NCI-H2227 (cell line): ENCODE results near the gene RCAN1.

ENCODE experiments used
- DNase-seq: peaks from one replicate; lab custom pipeline; 2025; ENCODE audit not compliant: unreplicated experiment; lab: John Stamatoyannopoulos, UW

RCAN1 gene

DNA sequence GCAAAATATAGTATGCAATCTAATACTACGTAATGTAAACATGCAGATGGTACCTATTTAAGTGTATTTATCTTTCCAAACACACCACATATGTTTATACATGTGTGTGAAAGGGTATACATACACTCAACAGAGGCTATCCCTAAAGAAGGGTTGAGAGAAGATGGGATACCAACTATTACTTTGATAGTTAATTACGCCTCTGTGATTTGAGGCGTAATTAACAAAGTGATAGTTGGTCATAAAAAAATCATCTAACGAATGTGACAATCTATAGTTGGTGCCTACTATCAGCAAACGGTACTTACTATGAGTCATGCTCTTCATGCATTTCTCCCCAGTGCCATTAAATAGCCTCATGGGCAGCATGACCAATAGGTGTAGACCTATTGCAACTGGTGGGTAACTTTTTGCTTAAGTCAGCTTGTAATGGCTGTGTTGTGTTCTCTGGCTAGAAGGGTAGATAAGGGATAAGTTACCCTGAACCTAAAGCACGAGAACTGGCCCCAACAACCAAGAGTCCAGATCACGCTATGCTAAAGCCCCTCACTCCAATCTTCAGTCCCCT is 15.3 kb downstream of the RCAN1 start:
- DNase-seq, result no peak

DNA sequence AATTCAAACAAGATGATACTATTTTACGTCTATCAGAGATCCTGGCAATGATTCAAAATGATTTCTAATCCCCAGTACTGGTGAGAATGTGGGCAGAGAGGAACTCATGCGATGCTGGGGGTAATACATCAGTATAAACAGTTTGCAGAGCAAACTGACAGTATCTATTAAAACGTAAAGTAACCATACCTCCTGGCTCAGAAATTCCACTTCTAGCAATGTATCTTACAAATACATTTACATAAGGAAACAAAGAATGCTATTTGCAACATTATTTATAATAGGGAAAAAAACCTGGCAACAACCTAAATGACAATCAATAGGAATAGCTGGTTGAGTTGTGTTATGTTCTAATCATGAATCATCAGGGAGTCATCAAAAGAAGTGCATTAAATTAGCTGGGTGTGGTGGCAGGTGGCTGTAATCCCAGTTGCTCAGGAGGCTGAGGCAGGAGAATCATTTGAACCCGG is 15.9 kb downstream of the RCAN1 start:
- no peak for DNase-seq

DNA sequence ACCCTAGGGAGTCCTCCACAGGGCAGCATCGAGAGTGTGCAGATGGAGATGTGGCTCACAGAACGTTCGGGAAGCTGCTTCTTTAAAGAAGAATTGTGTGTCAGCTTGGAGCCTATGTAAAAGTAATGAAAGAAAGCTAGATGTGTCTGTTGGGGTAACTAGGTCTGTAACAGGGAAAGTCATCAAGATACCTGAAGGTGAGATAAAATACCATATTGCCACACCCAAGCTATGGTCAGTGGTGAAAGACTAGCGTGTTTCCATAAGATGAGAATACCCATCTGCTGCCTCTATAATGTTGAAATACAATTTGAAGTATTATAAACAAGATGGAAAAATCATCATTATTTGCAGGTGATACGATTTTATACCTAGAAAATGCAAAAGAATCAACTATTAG is 17.5 kb downstream of the RCAN1 start:
- no peak for DNase-seq

DNA sequence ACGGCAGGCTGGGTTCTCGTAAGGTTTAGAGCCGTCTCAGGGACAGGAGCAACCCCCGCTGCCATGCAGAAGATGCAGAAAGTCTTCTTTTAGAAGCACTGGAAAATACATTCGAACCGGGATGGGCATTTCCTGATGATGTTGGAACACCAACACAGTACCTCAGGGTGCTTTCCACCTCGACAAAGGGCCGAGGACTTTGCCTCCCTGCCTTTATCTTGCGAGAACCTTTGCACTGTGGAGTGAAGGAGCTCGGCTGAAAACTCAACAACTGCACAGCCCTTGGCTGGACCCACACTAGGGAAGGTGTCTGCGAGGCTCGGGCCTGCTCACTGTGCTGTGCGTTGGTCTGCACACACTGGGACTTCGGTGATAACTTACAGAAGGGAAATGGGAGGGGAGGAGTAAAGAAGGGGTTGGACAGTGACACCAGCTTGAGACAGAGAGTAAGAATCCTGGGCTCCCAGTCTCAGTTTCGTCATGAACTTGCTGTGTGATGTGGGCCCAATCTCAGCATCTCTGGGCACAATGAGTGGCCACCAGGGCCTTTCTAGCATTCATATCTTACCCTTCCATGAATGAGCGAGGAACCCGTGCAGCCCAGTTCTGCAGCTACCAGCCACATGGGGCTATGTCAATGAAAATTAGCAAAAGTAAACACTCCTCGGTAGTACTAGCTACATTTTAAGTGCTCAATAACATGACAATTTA is 18.2 kb downstream of the RCAN1 start:
- DNase-seq, result no peak

DNA sequence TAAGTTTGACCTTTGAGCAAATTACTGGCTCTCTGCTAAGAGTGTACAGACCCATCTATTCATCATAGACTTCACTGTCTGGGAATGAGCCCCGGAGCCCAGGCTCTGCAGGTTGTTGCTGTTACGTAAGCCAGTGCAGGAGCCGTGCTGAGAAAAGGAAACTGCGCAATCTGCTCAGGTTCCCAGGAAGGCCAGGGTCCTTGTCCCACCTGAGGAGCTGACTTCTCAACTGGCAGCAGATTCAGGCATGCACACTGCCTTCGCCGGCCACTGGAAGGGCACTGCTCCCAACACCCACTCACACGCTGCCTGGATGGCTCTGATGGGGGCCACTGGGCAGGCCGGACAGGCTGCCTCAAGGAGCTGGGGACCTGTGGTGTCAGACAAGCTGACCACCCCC is 19.5 kb downstream of the RCAN1 start:
- peak; percentile 27 for DNase-seq

DNA sequence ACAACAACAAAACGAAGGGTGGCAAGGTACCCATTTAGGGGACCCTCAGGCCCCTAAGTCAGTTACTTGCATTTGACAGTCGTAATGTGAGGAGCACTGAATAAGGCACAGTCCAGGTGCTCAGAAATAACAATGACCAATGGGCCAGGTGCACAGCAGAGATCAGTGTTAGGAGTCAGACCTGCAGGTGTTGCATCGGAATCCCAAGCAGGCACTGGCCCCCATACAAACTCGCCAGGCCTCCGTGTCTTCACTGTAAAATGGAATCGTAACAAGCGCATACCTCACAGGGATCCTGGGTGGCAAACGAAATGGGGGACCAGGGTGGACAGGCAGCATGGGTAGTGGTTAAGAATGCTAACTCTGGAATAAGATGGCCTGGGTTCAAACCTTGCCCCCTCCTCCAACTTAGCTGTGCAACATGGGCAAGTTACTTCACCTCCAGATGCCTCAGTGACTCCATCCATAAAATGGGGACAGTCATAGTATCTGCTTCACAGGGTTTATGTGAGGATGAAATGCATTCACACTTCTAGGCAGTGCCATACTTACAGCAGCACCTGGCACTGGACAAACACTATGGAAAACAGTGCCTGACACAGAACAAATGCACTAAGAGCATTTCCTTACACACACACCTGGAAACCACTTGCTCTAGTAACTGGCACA is 20.2 kb downstream of the RCAN1 start:
- no peak for DNase-seq

DNA sequence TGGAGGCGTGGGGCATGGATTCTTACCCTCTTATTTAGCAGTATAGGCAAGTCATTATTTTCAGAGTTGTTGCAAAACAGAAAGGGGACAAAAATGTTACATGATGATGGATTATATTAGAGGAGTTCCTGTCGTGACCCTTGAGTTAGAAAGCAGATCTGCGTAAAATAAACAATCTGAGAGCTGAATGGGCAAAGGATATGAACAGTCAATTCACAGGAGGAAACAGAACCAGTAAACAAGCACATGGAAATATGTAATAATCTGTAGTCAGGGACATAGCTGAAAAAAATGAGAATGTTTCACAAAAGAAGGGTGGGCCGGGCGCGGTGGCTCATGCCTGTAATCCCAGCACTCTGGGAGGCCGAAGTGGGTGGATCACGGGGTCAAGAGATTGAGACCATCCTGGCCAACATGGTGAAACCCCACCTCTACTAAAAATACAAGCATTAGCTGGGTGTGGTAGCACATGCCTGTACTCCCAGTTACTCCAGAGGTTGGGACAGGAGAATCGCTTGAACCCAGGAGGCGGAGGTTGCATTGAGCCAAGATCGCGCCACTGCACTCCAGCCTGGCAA is 20.9 kb downstream of the RCAN1 start:
- DNase-seq, result no peak

DNA sequence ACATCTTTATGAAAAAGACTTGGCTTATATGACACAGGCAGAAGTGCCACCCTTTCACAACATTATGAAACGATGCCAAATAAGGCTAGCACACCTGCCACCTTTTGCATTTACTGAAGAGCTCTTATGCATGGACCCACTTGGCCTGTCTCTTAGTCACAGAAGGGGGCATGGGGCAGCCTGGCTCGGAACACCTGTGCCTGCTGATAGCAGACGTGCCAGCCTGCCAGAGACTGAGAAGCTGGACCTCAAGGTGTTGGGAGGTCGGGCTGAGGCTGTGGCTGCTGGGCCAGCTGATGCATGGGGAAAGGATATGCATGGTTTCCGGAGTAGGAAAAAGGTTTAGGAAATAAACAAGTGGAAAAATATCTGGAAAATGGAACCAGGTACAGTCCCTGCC is 21.5 kb downstream of the RCAN1 start:
- no peak for DNase-seq

DNA sequence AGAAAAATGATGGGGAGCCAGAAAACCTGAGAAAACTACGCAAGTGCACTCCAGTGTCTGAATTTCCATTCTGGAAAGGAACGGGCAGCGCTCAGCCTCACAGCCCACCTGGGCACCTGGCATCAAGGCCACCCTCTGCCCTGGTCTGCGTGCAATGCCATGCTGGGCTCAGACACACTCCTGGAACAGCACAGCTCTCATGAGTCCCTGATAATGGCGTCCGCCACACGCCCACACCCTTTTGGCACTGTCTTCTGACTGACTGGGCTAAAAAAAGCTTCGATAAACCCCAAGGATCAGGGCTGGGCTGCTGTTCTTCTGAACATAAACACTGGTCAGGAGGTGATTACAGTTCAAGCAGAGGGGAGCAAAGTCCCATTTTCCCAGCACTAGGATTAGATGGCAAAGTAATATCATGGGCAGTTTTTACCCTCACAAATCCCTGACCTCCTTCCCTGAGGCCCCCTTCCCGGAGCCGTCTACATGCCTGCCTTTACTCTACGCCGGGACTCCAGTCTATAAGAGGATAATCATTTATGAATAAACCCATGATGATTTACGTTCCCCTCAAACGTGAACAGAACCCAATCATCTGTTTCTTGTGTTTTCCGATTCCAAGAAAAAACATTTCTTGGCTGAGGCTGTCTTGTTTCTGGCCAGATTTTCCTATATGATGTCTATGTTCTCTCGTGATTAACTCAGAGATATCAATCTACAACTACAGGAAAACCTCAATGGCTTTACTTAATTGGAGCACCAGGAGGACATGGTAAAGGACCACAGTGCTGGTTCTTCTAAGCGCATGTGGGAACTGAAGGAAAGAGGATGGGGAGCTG is 22.6 kb downstream of the RCAN1 start:
- no peak for DNase-seq

DNA sequence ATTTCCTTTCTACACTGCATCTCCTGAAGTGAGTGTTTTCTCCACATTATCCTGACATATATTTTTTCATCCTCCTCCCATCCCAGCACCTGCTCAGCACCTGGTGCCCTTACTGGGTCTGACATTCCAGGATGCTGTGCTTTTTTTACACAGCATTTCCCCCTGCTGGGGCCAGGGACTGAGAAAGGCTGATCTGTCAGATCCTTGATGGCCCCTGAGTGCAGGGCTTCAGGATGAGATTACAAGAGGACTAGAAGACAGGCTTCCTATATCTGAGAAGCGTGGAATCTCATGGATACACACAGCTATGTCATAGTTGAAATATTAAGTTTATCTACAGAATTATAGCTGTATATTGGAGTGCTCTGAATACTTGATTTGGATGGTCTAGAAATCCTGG is 24.4 kb downstream of the RCAN1 start:
- DNase-seq, result no peak

DNA sequence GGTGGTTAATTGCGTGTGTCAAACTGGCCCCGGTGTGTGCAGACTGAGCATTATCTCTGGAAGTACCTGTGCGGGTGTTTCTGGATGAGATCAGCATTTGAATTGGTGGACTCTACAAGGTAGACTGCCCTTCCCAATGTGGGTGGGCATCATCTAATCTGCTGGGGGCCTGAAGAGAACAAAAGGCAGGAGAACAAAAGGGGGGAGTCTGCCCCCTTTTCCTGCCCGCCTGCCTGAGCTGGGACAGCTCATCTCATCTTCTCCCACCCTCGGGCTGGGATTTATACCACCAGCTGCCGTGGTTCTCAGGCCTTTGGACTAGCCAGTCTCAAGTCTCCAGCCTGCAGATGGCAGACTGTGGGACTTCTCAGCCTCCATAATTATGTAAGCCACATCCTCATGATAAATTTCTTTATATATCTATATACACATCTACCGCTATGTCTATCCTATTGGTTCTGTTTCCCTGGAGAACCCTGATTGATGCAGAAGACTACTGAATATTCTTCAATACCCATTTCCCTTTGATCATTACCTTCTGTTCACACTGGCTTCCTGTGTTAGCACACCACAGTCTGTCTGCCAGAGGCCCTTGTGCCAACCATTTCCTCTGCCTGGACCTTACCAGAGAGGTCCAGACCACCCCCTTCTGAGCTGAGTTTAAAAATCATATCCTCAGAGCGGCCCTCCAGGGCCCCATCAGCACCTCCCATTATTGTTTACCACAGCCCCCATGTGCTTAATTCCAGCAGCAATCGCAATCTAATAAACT is 25.2 kb downstream of the RCAN1 start:
- DNase-seq, result no peak

DNA sequence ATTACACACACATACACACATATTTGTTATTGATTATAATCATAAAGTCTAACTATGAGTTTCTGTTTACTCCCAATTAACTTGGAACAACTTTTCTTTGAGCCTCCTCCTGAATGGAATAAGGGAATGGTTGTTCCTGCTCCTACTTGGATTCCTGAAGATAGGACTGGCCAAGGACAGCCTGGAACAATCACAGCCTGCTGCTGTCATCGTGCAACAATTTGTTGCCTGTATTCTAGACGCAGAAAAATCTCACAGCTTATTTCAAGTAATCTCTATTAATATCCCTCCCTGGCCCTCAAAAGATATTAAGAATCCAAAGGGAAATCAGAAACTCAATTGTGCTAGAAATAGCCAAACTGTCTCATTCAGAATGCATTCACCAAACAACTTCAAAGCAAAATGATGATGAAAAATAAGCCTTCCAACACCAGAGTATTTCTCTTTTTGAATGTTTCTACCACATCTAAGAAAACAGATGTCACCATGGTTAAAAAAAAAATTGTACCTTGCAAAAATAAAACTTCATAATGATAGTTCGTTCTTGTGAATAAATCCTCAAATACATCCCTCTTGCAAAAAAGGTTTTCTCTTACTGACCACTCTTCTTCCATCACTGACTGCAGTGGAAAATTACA is 30.9 kb downstream of the RCAN1 start:
- DNase-seq, result no peak

DNA sequence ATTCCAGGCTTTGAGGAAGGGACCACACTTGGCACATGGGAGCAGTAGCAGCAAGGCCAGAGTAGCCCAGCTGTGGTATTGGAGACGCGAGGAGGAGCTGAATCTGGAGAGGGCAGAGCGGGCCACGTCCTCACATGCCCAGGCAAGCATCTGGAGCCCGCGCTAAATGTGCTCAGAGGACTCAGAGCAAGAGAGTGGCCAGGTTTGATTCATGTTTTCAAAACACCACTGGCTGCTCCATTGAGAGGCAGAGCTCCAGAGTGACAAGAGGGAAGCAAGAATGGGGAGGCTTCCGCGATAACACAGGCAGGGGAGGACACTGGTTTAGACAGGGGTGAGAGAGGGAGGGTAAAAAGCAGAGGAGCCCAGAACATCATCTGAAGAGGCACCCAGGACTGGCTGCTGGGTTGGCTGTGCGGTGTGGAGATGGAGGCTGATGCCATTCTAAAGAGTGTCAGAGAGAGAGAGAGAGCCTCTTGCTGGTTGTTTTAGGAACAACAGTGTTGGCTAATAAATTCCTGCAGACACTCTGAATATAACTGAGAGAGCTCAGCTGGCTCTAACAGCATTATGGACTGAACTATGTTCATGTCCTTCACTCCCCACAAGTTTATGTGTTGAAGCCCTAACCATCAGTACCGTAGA is 32.3 kb downstream of the RCAN1 start:
- DNase-seq, result no peak

DNA sequence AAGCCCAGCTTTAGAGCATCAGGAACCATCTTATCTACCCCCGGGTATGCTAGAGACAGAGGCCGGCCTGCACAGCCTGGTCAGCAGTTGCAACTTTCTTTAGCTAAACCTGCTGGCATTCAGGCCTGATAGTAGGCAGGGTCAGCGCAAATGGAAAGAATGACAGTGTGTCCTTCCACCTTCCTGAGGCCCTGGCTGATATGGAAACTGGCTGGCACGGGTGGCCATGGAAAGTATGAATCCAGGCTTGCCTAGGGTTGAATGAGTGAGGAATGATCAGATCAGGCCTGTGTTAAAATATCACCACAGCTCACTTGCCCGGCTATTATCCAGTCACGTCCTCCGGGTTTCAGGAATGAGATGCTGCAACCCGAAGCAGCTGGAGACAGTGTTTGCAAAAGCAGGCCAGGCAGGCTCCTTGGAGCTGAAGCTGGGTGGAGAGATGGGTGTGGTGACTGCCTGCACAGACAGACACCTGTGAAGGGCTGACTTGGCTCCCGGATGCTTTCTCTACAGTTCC is 34.7 kb downstream of the RCAN1 start:
- no peak for DNase-seq

DNA sequence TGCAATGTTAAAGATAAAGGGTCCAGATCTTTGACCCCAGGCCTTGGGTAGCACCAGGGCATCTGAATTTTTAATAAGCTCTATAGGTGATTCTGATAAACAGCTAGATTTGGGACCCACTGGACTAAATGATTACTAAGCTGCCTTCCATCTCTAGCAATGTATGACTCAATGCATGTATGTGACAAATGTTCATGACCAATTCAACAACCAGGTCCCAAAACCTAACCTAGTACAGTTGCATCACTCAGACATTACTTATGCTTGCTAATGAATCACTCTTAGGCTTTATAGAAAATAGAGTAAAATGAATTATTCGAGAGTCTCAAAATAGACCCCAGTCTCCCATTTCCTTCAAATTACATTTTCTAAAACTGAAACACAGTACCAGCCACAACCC is 35.5 kb downstream of the RCAN1 start:
- DNase-seq, result no peak

DNA sequence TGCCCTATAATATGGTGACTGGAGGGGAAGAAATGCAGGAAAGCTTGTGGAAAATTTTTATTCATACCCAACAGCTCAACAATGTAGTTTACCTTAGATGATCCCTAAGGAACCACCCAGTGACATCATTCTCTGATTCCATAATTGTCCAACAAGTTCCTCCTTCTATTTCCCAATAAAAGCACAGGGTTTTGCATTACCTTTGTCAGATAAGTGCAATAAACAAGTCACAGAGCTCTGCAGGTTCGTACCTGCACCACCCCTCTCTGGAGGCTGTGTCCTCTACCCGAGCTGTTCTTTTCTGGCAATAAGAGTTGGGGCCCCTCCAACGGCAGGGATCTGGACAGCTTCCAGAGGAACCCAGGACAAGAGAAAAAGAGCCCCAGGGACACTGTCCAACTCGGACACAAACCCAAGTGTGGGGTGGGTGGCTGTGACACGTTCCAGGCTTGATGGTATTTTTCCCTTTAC is 38.8 kb downstream of the RCAN1 start:
- no peak for DNase-seq

DNA sequence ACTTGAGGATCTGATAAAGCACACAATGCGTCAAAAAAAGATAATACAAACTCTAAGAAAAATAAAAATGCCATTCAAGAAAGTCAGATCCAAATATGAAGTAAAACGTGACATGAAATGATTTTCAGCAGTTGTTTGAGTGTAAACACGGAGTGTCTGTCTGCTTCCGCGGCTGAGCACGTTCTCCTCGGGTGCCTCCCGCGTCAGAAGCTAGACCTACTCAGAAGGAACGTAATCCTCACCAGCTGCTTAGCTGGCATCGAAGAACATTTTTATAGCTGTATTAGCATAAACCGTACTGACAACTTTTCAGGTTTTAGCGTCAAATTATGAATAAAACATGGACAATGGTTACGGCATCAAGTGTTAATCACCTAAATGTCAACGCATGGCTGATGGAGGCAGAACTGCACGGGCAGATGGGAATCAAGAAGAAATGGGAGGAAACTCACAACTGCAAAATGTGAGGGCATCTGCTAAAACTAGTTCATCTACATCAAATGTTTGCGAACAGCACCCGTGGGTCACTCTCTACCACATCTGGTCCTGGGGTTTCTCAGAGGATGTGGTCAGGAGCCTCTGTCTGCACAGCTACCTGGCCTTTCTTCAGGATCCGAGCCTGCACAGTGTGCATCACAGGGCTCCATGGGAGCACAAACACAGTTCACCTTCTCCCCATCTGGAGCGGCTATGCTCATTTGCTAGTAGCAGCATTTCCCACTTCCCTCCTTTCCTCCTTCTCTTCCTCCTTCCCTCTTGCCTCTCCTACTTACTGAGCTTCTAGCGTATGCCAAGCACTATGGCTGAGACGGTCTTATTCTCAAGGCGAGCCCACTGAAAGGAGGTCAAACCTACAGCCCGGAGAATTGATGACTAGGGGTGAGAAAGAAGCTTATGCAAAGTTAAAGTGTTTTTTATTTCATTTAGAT is 40.0 kb downstream of the RCAN1 start:
- DNase-seq, result no peak

DNA sequence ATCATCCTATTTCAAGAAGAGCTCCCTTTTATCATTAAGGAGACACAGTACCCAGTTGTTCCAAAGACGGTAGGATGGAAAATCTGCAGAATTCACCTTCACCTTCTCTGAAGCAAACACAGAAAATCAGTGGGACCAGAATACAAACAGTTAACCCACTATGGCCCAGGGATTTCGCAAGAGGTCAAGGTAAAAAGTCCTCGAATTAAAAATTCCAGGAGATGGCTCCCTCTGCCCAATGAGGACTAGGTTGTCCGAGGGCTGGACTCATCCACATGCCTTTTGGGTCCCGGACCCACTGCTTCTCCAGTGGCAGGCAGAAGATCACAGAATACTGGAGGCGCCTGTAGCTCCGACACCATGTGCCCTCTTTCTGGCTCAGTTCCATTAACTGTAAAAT is 42.9 kb downstream of the RCAN1 start:
- no peak for DNase-seq
